Spleen (tissue), 11 donors: ENCODE results near the gene AMZ2. TPM values are rescaled to one million over a fixed set of nuclear protein-coding genes. Genes with fewer than 3 reads are reported as not detected.
"Not testable (repeated sequence)": the region's sequence is repeated elsewhere in the genome, so short reads cannot be mapped to it uniquely, and the experiment has no call there.

Source experiments
- DNase-seq: peaks from one replicate; pipeline ENCODE4 v3.0.0-alpha.2; 2020
- H3K27ac ChIP-seq, 8 donors: fragments of 200-600 bp; sonication (generic) in 7 of 8; 1 replicate in 4 of 8; 2 replicates in 4 of 8; pipeline versions ENCODE4 v1.5.0 to v1.8.0; 2016 to 2021; ENCODE audit warnings: inconsistent platforms in 4 of 8, mild to moderate bottlenecking in 4 of 8, moderate library complexity in 1 of 8
- H3K27me3 ChIP-seq, 7 donors: fragments of 200-600 bp; sonication (generic) in 6 of 7; replicated peaks in 1 of 7; 1 replicate in 4 of 7; 2 replicates in 3 of 7; pipeline versions ENCODE4 v1.5.0 to v1.8.0; 2016 to 2021; ENCODE audit warnings: inconsistent platforms in 3 of 7, mild to moderate bottlenecking in 1 of 7
- H3K36me3 ChIP-seq, 6 donors: fragments of 200-600 bp; sonication (generic) in 5 of 6; 1 replicate in 4 of 6; 2 replicates in 2 of 6; pipeline versions ENCODE4 v1.5.0 to v1.8.0; 2016 to 2021; ENCODE audit warnings: inconsistent platforms in 2 of 6
- H3K4me1 ChIP-seq, 6 donors: fragments of 200-600 bp; sonication (generic) in 5 of 6; 1 replicate in 3 of 6; 2 replicates in 3 of 6; pipeline versions ENCODE4 v1.5.0 to v1.8.0; 2016 to 2021; ENCODE audit warnings: inconsistent platforms in 3 of 6
- H3K4me3 ChIP-seq, 8 donors: fragments of 200-600 bp; sonication (generic) in 7 of 8; 1 replicate in 4 of 8; 2 replicates in 4 of 8; pipeline versions ENCODE4 v1.5.0 to v1.8.0; 2016 to 2021; ENCODE audit warnings: inconsistent platforms in 4 of 8, mild to moderate bottlenecking in 4 of 8, moderate library complexity in 2 of 8
- H3K9me3 ChIP-seq, 8 donors: fragments of 200-600 bp; sonication (generic) in 7 of 8; 1 replicate in 4 of 8; 2 replicates in 4 of 8; pipeline versions ENCODE4 v1.5.0 to v1.8.0; 2016 to 2021; ENCODE audit warnings: inconsistent platforms in 4 of 8
- CTCF ChIP-seq, 11 experiments: fragments of 200-600 bp in 7 of 11; fragments of 450-650 bp in 4 of 11; sonication (generic) in 4 of 11; IDR thresholded peaks in 8 of 11; conservative IDR thresholded peaks in 3 of 11; 1 replicate in 7 of 11; 2 replicates in 4 of 11; pipeline versions ENCODE4 v1.4.0 to v1.8.0; 2016 to 2021; ENCODE audit warnings: antibody characterized with exemption in 11 of 11, inconsistent platforms in 4 of 11, mild to moderate bottlenecking in 1 of 11
- POLR2A ChIP-seq, 3 donors: fragments of 450-650 bp; IDR thresholded peaks; one replicate each; pipeline ENCODE4 v1.5.1; 2017; ENCODE audit warnings: antibody characterized with exemption in 3 of 3, mild to moderate bottlenecking in 1 of 3
- POLR2AphosphoS5 ChIP-seq, 3 donors: sonication (generic); formaldehyde crosslinking; IDR thresholded peaks; one replicate each; pipeline ENCODE4 v1.5.1; 2017; ENCODE audit warnings: antibody characterized with exemption in 3 of 3
- WGBS, 5 donors: extraction: QIAGEN DNeasy Blood & Tissue Kit in 3 of 5; methylation state at CpG; one replicate each; pipeline versions ENCODE4 v1.1.5 to v1.1.7; 2013 to 2018; 5-methylcytosine and 5-hydroxymethylcytosine counted together
- intact Hi-C: fragments of 100-400 bp; cut with DNase I; formaldehyde crosslinking; loops from one replicate; pipeline ENCODE4 v1.15.0; 2023; ENCODE audit warnings: low total_unique reads
- polyA plus RNA-seq, 3 donors: library from polyadenylated mRNA; stranded (reverse); fragments of 200-250 nt; gene quantifications; one replicate each; pipeline ENCODE4 v1.2.1, GENCODE V29; 2013
- total RNA-seq, 7 donors: library from RNA; depleted of rRNA in 3 of 7; stranded (reverse); fragments of >200 nt in 3 of 7; fragmentation: NEBNext Ultra II Directional in 4 of 7; extraction: Animal tissue kit (Norgen Biotek cat#: 25700) in 4 of 7; gene quantifications; one replicate each; pipeline versions ENCODE4 v1.1.0 to v1.2.1, GENCODE V29; 2016 to 2021
- donor health status: healthy with polysubstance abuse.
- donor health status: DM: no; HTN: no; CAD: no; lungs with moderate emphysema.
- donor health status: DM: no; HTN: no; CAD: no.
- donor health status: Bipolar disorder and iron deficiency.
- donor health status: healthy.
- donor health status: DM: no; HTN: no; CAD: no.
- donor health status: DM: yes; HTN: yes; CAD: no.

AMZ2 gene
- total and polyA plus RNA-seq, 10 donors = 40.4 to 75.1 (median 51.7) TPM

- H3K27me3 ChIP-seq = peaks cover 0 to 6% (median 0%) of the 10 kb centered on the region in 7 donors
- intact Hi-C loops = loop anchor here (5.0 kb wide), 1 partner anchor 41 kb away; the partner anchor contains the start of gene AMZ2
- H3K4me1 ChIP-seq = peaks cover 4 to 63% (median 33%) of the 10 kb centered on the region in 6 donors
- no peaks in the 10 kb centered on the region for H3K9me3 ChIP-seq
- peak in 1 of 3 donors; percentile 3 for TF ChIP-seq POLR2AphosphoS5 (IDR thresholded peaks at IDR 0.05)
- no peak for TF ChIP-seq CTCF (IDR thresholded peaks at IDR 0.05 in 8 of 11, conservative IDR thresholded peaks at IDR 0.05 in 3 of 11)
- no peak for TF ChIP-seq POLR2A (IDR thresholded peaks at IDR 0.05)
- H3K27ac ChIP-seq = peak overlapping the region; percentile 88 to 99 (median 96)
- DNase-seq = peak; percentile 84
- peaks cover 0 to 32% (median 9%) of the 10 kb centered on the region in 6 donors for H3K36me3 ChIP-seq
- peak overlapping the region; percentile 63 to 87 (median 72) for H3K4me3 ChIP-seq
- 0 to 2% (median 1%) methylated on average over 25 to 49 of the region's 50 CpGs for WGBS, 5 donors
These were observed 41.8 kb upstream of the AMZ2 start for GRCh38 chr17:68205808-68206720.

- TF ChIP-seq CTCF (IDR thresholded peaks at IDR 0.05 in 8 of 11, conservative IDR thresholded peaks at IDR 0.05 in 3 of 11) = no peak
- peak in 1 of 3 donors; percentile 7 for TF ChIP-seq POLR2AphosphoS5 (IDR thresholded peaks at IDR 0.05)
- no peaks in the 10 kb centered on the region for H3K9me3 ChIP-seq
- H3K27ac ChIP-seq = peak overlapping the region in 4 of 8 donors; percentile 95 to 99 (median 98)
- peak; percentile 81 for DNase-seq
- H3K36me3 ChIP-seq = peaks cover 0 to 33% (median 9%) of the 10 kb centered on the region in 6 donors
- H3K27me3 ChIP-seq = peaks cover 0 to 4% (median 0%) of the 10 kb centered on the region in 7 donors
- H3K4me3 ChIP-seq = peak overlapping the region in 3 of 8 donors; percentile 75 to 87 (median 80)
- H3K4me1 ChIP-seq = peaks cover 4 to 71% (median 34%) of the 10 kb centered on the region in 6 donors
- 92 to 98% (median 95%) methylated on average over 16 to 37 of the region's 37 CpGs for WGBS, 5 donors
- intact Hi-C loops = loop anchor here (5.0 kb wide), 1 partner anchor 40 kb away; the partner anchor contains the start of gene AMZ2
These were observed 40.1 kb upstream of the AMZ2 start for GRCh38 chr17:68207651-68208253.

GRCh38 chr17:68208651-68209050 is 39.2 kb upstream of the AMZ2 start:
- intact Hi-C loops = loop anchor here (5.0 kb wide), 1 partner anchor 39 kb away; the partner anchor contains the start of gene AMZ2
- 94 to 97% (median 95%) methylated on average over 19 of the region's 19 CpGs for WGBS, 5 donors
- DNase-seq, H3K4me3 ChIP-seq, H3K9me3 ChIP-seq, H3K27me3 ChIP-seq: not testable (repeated sequence)
- Histone ChIP-seq H3K36me3 (peaks cover 0 to 33% (median 9%) of the 10 kb centered on the region in 6 donors), H3K4me1 (peaks cover 9 to 80% (median 42%) of the 10 kb centered on the region in 6 donors), H3K27ac (peak overlapping the region in 1 of 8 donors; percentile 99)

GRCh38 chr17:68209191-68209900 is 38.5 kb upstream of the AMZ2 start:
- peaks cover 10 to 83% (median 49%) of the 10 kb centered on the region in 6 donors for H3K4me1 ChIP-seq
- H3K27me3 ChIP-seq, H3K4me3 ChIP-seq, DNase-seq, H3K27ac ChIP-seq, H3K9me3 ChIP-seq: not testable (repeated sequence)
- intact Hi-C loops = loop anchor here (5.0 kb wide), 1 partner anchor 38 kb away; the partner anchor contains the start of gene AMZ2
- H3K36me3 ChIP-seq = peaks cover 0 to 33% (median 9%) of the 10 kb centered on the region in 6 donors
- 93 to 98% (median 97%) methylated on average over 13 of the region's 13 CpGs for WGBS, 5 donors
